Measurements from ENCODE around the gene SPECC1L.

DNA sequence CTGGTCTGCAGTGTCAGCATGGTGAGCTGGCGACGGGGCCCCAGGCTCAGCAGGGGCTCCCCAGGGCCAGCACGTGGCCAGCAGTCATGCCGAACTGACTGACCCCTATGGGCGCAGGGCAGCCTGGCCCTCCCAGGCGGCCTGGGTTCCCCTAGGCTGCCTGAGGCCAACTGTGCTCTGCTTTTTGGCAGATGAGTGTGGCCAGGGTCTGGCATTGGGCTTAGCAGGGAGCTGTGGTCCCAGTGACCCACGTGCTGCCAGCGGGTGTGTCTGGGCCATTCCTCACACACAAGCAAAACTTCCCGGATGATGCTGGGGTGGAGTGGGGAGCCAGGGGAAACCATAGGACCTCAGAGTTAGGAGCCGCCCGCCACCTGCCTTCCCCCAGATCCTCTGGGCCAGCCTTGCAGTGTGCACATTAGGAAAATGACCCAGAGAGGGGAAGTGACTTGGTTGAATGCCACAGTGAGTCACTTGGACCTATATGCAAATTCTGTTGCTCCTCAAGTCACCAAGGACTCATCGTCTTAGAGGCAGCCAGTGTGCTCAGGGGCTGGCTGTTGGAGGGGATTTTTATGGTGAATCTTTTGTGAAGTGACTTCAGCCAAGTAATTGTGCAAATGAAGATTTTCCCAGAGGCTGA is 163.3 kb downstream of the SPECC1L start:
- TF ChIP-seq, protein P1, sequence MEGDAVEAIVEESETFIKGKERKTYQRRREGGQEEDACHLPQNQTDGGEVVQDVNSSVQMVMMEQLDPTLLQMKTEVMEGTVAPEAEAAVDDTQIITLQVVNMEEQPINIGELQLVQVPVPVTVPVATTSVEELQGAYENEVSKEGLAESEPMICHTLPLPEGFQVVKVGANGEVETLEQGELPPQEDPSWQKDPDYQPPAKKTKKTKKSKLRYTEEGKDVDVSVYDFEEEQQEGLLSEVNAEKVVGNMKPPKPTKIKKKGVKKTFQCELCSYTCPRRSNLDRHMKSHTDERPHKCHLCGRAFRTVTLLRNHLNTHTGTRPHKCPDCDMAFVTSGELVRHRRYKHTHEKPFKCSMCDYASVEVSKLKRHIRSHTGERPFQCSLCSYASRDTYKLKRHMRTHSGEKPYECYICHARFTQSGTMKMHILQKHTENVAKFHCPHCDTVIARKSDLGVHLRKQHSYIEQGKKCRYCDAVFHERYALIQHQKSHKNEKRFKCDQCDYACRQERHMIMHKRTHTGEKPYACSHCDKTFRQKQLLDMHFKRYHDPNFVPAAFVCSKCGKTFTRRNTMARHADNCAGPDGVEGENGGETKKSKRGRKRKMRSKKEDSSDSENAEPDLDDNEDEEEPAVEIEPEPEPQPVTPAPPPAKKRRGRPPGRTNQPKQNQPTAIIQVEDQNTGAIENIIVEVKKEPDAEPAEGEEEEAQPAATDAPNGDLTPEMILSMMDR (IDR thresholded peaks at IDR 0.05 in 8 of 11, conservative IDR thresholded peaks at IDR 0.05 in 3 of 11): no peak
- no peak for TF ChIP-seq POLR2A (IDR thresholded peaks at IDR 0.05)
- TF ChIP-seq POLR2AphosphoS5 (IDR thresholded peaks at IDR 0.05): peak in 2 of 3 donors; percentile 58 to 63
